HepG2 (cell line): ENCODE measurements around the gene RCCD1. TPM values are rescaled to one million over a fixed set of nuclear protein-coding genes. Genes with fewer than 3 reads are reported as not detected.

Experiments used
- ADNP ChIP-seq: sonication (generic); formaldehyde crosslinking; IDR thresholded peaks from 2 replicates; pipeline ENCODE4 v1.4.0; 2020; ENCODE audit warnings: missing genetic modification reagents
- FOXC1 ChIP-seq: sonication (generic); formaldehyde crosslinking; IDR thresholded peaks from 2 replicates; pipeline ENCODE4 v1.8.0; 2022; ENCODE audit warnings: mild to moderate bottlenecking, missing genetic modification reagents, borderline replicate concordance
- NBN ChIP-seq: fragments of 450-650 bp; conservative IDR thresholded peaks from 2 replicates; pipeline ENCODE4 v1.6.1; 2017
- SOX13 ChIP-seq, 3 experiments: fragments of 450-650 bp in 1 of 3; sonication (generic) in 1 of 3; formaldehyde crosslinking in 1 of 3; IDR thresholded peaks in 2 of 3; conservative IDR thresholded peaks in 1 of 3; 2 replicates each; pipeline versions ENCODE4 v1.5.0 to v1.6.1; 2016 to 2020; ENCODE audit warnings: antibody characterized with exemption in 1 of 3, mild to moderate bottlenecking in 1 of 3, missing compliant biosample characterization in 1 of 3, missing genetic modification reagents in 1 of 3, moderate library complexity in 1 of 3
- SOX5 ChIP-seq: IDR thresholded peaks from 2 replicates; pipeline ENCODE4 v1.6.1; 2016; ENCODE audit warnings: borderline replicate concordance
- TOE1 ChIP-seq: sonication (generic); formaldehyde crosslinking; IDR thresholded peaks from 2 replicates; pipeline ENCODE4 v1.4.0; 2020; ENCODE audit warnings: mild to moderate bottlenecking, missing genetic modification reagents
- ZNF274 ChIP-seq: sonication (generic); formaldehyde crosslinking; IDR thresholded peaks from 2 replicates; pipeline ENCODE4 v1.5.1; 2020; ENCODE audit warnings: mild to moderate bottlenecking, missing genetic modification reagents
- ZNF543 ChIP-seq: sonication (generic); formaldehyde crosslinking; IDR thresholded peaks from 2 replicates; pipeline ENCODE4 v1.4.0; 2020; ENCODE audit warnings: mild to moderate bottlenecking, missing genetic modification reagents
- ZNF678 ChIP-seq: sonication (generic); formaldehyde crosslinking; IDR thresholded peaks from 2 replicates; pipeline ENCODE4 v1.4.0; 2020; ENCODE audit warnings: mild to moderate bottlenecking, missing genetic modification reagents
- ZNF691 ChIP-seq: sonication (generic); formaldehyde crosslinking; IDR thresholded peaks from 2 replicates; pipeline ENCODE4 v1.4.0; 2020; ENCODE audit warnings: missing genetic modification reagents, low read depth, mild to moderate bottlenecking, borderline replicate concordance
- polyA plus RNA-seq, 8 experiments: library from polyadenylated mRNA; depleted of rRNA in 3 of 8; stranded (reverse) in 7 of 8; unstranded in 1 of 8; fragments of >200 nt; fragmentation: Illumina TruSeq in 4 of 8; extraction: Trizol in 4 of 8; gene quantifications; 2 replicates each; pipeline versions ENCODE4 v1.2.1 to v1.2.3, GENCODE V29; 2011 to 2016; ENCODE audit warnings: low read depth in 4 of 8, missing spikeins in 1 of 8, mixed read lengths in 1 of 8; ENCODE audit not compliant: insufficient read depth in 1 of 8
- total RNA-seq, 5 experiments: library from RNA; depleted of rRNA; stranded (reverse); fragments of >200 nt; fragmentation: Illumina TruSeq; extraction: Trizol; gene quantifications; 2 replicates each; pipeline ENCODE4 v1.2.3, GENCODE V29; 2016; ENCODE audit warnings: low read depth in 1 of 5
- TF ChIP-seq, protein P1 (sequence below): sonication (generic); formaldehyde crosslinking; IDR thresholded peaks from 2 replicates; pipeline ENCODE4 v1.4.0; 2020; ENCODE audit warnings: low read depth, missing genetic modification reagents

RCCD1 gene
- total and polyA plus RNA-seq, 2 of the 13 experiments (the other 11 are each of a cell fraction or from before 2014, with no cell fraction given): 14.1 to 15.1 TPM

DNA sequence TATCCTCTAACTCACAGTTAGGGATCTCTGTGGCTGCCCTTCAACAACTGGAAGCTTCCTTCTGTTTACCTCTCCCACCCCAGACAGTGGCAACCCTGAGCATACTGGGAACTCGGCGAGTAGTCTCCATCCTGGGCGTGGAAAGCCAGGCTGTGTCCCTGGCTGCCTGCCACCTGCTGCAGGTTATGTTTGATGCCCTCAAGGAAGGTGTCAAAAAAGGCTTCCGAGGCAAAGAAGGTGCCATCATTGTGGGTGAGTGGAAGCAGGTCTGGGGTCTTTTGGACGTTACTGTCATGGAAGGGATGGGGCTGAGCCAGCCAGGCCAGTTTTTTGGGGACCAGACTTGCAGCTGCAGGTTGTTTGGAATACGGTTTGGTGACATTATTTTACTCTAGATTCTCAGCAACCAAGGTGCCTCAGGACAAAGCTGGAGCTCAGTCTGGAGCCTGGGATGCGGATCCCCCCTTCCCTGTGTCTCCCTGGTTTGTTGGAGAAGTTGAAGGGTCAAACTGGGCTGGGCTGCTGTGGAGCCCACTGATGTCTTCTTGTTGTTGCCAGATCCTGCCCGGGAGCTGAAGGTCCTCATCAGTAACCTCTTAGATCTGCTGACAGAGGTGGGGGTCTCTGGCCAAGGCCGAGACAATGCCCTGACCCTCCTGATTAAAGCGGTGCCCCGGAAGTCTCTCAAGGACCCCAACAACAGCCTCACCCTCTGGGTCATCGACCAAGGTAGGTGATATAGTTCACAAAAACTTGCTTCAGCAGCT is 12.1 kb upstream of the RCCD1 start (continued):
- TF ChIP-seq, protein P1, sequence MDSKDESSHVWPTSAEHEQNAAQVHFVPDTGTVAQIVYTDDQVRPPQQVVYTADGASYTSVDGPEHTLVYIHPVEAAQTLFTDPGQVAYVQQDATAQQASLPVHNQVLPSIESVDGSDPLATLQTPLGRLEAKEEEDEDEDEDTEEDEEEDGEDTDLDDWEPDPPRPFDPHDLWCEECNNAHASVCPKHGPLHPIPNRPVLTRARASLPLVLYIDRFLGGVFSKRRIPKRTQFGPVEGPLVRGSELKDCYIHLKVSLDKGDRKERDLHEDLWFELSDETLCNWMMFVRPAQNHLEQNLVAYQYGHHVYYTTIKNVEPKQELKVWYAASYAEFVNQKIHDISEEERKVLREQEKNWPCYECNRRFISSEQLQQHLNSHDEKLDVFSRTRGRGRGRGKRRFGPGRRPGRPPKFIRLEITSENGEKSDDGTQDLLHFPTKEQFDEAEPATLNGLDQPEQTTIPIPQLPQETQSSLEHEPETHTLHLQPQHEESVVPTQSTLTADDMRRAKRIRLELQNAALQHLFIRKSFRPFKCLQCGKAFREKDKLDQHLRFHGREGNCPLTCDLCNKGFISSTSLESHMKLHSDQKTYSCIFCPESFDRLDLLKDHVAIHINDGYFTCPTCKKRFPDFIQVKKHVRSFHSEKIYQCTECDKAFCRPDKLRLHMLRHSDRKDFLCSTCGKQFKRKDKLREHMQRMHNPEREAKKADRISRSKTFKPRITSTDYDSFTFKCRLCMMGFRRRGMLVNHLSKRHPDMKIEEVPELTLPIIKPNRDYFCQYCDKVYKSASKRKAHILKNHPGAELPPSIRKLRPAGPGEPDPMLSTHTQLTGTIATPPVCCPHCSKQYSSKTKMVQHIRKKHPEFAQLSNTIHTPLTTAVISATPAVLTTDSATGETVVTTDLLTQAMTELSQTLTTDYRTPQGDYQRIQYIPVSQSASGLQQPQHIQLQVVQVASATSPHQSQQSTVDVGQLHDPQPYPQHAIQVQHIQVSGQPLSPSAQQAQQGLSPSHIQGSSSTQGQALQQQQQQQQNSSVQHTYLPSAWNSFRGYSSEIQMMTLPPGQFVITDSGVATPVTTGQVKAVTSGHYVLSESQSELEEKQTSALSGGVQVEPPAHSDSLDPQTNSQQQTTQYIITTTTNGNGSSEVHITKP (CRISPR knock-in tag): no peak
- TF ChIP-seq ZNF274 (CRISPR knock-in tag): no peak
- TF ChIP-seq ZNF678: no peak
- TF ChIP-seq FOXC1: no peak
- TF ChIP-seq ZNF543 (CRISPR knock-in tag): no peak
- no peak for TF ChIP-seq SOX13 (IDR thresholded peaks at IDR 0.05)
- no peak for TF ChIP-seq SOX13 (CRISPR knock-in tag; conservative IDR thresholded peaks at IDR 0.05 in 1 of 2, IDR thresholded peaks at IDR 0.05 in 1 of 2)
- no peak for TF ChIP-seq TOE1 (CRISPR knock-in tag)
- TF ChIP-seq ZNF691 (CRISPR knock-in tag): no peak
- TF ChIP-seq SOX5: no peak
- no peak for TF ChIP-seq NBN
- TF ChIP-seq ADNP: no peak
